Amniotic stem cell (primary cell): ENCODE results near the gene MRPS35.
"Not testable (repeated sequence)": the region's sequence is repeated elsewhere in the genome, so short reads cannot be mapped to it uniquely, and the experiment has no call there.

Experiments
- DNase-seq: peaks from one replicate; lab custom pipeline; 2025; lab: John Stamatoyannopoulos, UW

Gene MRPS35

GRCh38 chr12:27709212-27709931, 1.3 kb upstream of the MRPS35 start:
- DNase-seq: no peak

GRCh38 chr12:27709932-27710591, 570 bp upstream of the MRPS35 start:
- DNase-seq: no peak

- DNase-seq: no peak
These were observed 668 bp downstream of the MRPS35 start for GRCh38 chr12:27711317-27711682.

GRCh38 chr12:27711967-27712366, 1.3 kb downstream of the MRPS35 start:
- no peak for DNase-seq

- DNase-seq: no peak
These were observed 12.6 kb downstream of the MRPS35 start for GRCh38 chr12:27723212-27723611.

GRCh38 chr12:27730097-27730588, 19.5 kb downstream of the MRPS35 start:
- no peak for DNase-seq

- DNase-seq: no peak
These were observed 21.6 kb downstream of the MRPS35 start for GRCh38 chr12:27732281-27732680.

- DNase-seq: no peak
These were observed 22.5 kb downstream of the MRPS35 start for GRCh38 chr12:27733052-27733656.

- DNase-seq: no peak
These were observed 23.2 kb downstream of the MRPS35 start for GRCh38 chr12:27733791-27734190.

GRCh38 chr12:27734321-27734720, 23.7 kb downstream of the MRPS35 start:
- DNase-seq: not testable (repeated sequence)

GRCh38 chr12:27743601-27744000, 33.0 kb downstream of the MRPS35 start:
- no peak for DNase-seq

- not testable (repeated sequence) for DNase-seq
These were observed 35.1 kb downstream of the MRPS35 start for GRCh38 chr12:27745734-27746133.

- no peak for DNase-seq
These were observed 36.6 kb downstream of the MRPS35 start for GRCh38 chr12:27747111-27747820.

GRCh38 chr12:27751386-27752047, 40.9 kb downstream of the MRPS35 start:
- no peak for DNase-seq

GRCh38 chr12:27754795-27755194, 44.2 kb downstream of the MRPS35 start:
- no peak for DNase-seq

- DNase-seq: no peak
These were observed 46.1 kb downstream of the MRPS35 start for GRCh38 chr12:27756670-27757195.

- no peak for DNase-seq
These were observed 52.1 kb downstream of the MRPS35 start for GRCh38 chr12:27762757-27763156.

GRCh38 chr12:27766587-27766986, 56.0 kb downstream of the MRPS35 start:
- no peak for DNase-seq

- DNase-seq: no peak
These were observed 58.6 kb downstream of the MRPS35 start for GRCh38 chr12:27769142-27769673.

- no peak for DNase-seq
These were observed 61.1 kb downstream of the MRPS35 start for GRCh38 chr12:27771481-27772327.
